Measurements from ENCODE around the gene LACTBL1. TPM values are rescaled to one million over a fixed set of nuclear protein-coding genes. Genes with fewer than 3 reads are reported as not detected.

The LACTBL1 gene
- total RNA-seq, 1 experiment from 2014 or later, result not detected

GRCh38 chr1:22907528-22907927 is 65.1 kb downstream of the LACTBL1 start:
- H2BK5ac ChIP-seq (ENCODE audit: insufficient read length, low read length), result no peak overlapping the region
- H3K9ac ChIP-seq (ENCODE audit: extremely low read depth, insufficient read length, low read length), result no peak overlapping the region
- no CpG with 5 or more reads among the region's 3 CpGs for WGBS (ENCODE audit: extremely low coverage, insufficient read length, low lambda C conversion rate)
- H3K4me3 Mint-ChIP-seq, result no peak overlapping the region
- no peaks in the 10 kb centered on the region for H3K4me1 ChIP-seq (ENCODE audit: insufficient read depth, low read length)
- H3K4me2 ChIP-seq (ENCODE audit: insufficient read depth, insufficient read length, low read length), result no peak overlapping the region
- no peak overlapping the region for H3K4ac ChIP-seq (ENCODE audit: low read depth, low read length)
- H3K79me1 ChIP-seq (ENCODE audit: insufficient read depth, low read depth, low read length, poor library complexity, severe bottlenecking), result no peaks in the 10 kb centered on the region
- no peaks in the 10 kb centered on the region for H3K9me3 ChIP-seq (ENCODE audit: control insufficient read depth, low read depth, low read length)
- no peaks in the 10 kb centered on the region for H3K4me1 Mint-ChIP-seq
- no peak overlapping the region; a peak in 1 of 7 replicates for H3K27ac Mint-ChIP-seq
- H3K79me2 ChIP-seq (ENCODE audit: insufficient read depth, low read length), result no peaks in the 10 kb centered on the region
- no peak overlapping the region for H2AK5ac ChIP-seq (ENCODE audit: insufficient read length, low read length)
- no peak overlapping the region for H3K14ac ChIP-seq (ENCODE audit: insufficient read depth, low read length)
- H4K8ac ChIP-seq (replicated peaks; ENCODE audit: insufficient read length, low read depth, low read length), result no peak overlapping the region
- no peak overlapping the region for H2BK15ac ChIP-seq (ENCODE audit: low read depth, low read length)
- no peak overlapping the region for H3K23ac ChIP-seq (ENCODE audit: insufficient read length, low read depth, low read length)
- no peak overlapping the region for H3K18ac ChIP-seq (ENCODE audit: insufficient read length, low read depth, low read length)
- no peaks in the 10 kb centered on the region for H3K23me2 ChIP-seq (ENCODE audit: insufficient read length, low read depth, low read length, poor library complexity, severe bottlenecking)
- H3K27me3 Mint-ChIP-seq (ENCODE audit: low read depth), result no peaks in the 10 kb centered on the region; the same call in none of the 2 replicates
- H4K5ac ChIP-seq (ENCODE audit: insufficient read length, low read depth, low read length), result no peak overlapping the region
- no peak for DNase-seq
- no peaks in the 10 kb centered on the region for H3K27me3 ChIP-seq (ENCODE audit: insufficient read depth, low read length)
- H4K20me1 ChIP-seq (ENCODE audit: control insufficient read depth, insufficient read depth, insufficient read length), result no peaks in the 10 kb centered on the region
- no peaks in the 10 kb centered on the region for H3K36me3 Mint-ChIP-seq (ENCODE audit: insufficient read depth in 1 of 3, low read depth in 3 of 3)
- no peak overlapping the region for H2AFZ ChIP-seq (ENCODE audit: low read length)
- no peak overlapping the region for H3K27ac ChIP-seq (ENCODE audit: insufficient read length, low read depth, low read length)
- no peak overlapping the region for H3T11ph ChIP-seq (ENCODE audit: low read length)
- H2BK120ac ChIP-seq (ENCODE audit: low read depth, low read length, poor library complexity, severe bottlenecking), result no peak overlapping the region
- no peak for TF ChIP-seq CTCF (conservative IDR thresholded peaks at IDR 0.05)
- no peak overlapping the region for H2BK20ac ChIP-seq (ENCODE audit: low read depth, low read length, poor library complexity, severe bottlenecking)
- H3K9me3 Mint-ChIP-seq, result no peaks in the 10 kb centered on the region
- no peak overlapping the region for H3K56ac ChIP-seq (ENCODE audit: insufficient read length, low read depth, low read length)
- no peak overlapping the region for H4K91ac ChIP-seq (ENCODE audit: insufficient read length, low read depth, low read length)
- no peak overlapping the region for H2BK12ac ChIP-seq (ENCODE audit: insufficient read length, low read depth, low read length)
